ENCODE measurements around the gene NLRP4.

NLRP4 gene
- 0 reads per million in 3 experiments for total RNA-seq

DNA sequence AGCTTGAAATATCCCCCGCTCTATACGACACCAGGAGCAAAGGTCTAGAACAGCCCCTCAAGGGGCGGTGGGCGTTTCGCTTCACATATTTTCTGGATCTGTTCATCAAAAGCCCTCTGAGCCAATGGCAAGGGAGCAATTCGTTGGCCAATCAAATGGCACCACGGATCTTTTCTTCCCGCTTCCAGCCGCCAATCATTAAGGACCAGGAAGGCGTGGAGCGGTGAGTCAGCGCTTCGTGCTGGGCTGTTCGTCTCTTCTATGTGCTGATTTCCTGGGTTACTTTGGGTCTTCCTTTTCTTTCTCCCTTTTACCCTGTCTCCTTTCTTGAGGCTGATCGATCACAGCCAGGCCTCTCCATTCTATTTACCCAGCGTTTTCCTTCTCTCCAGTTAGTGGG is at the start of gene NLRP4:
TSS of gene NLRP4 (plus strand) at position 201 of the 400 bp plus-strand sequence. CDS start 15,541 bp downstream, outside the sequence.
- no peak for DNase-seq

- DNase-seq, result no peak
Observed at GRCh38 chr19:55795021-55795420, 41.3 kb upstream of the NLRP4 start.

DNA sequence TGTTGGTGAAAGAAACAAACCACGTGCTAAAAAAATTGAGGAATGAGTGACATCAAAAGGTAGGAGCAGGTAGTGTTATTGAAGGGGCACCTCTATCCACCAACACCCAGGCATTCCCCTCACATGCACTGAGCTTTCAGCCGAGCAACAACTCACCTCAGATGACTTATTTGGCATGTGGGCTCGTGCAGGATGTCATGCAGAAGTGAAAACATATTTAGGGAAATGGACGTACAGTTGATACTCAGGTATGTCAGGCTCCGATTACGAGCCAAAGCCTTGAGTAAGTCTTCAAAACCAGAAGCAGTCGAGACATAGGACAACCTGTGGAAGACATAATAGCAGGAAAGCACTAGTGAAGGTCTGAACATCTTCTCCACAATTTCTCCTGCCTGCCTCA is 34.9 kb upstream of the NLRP4 start:
- DNase-seq, result no peak

DNA sequence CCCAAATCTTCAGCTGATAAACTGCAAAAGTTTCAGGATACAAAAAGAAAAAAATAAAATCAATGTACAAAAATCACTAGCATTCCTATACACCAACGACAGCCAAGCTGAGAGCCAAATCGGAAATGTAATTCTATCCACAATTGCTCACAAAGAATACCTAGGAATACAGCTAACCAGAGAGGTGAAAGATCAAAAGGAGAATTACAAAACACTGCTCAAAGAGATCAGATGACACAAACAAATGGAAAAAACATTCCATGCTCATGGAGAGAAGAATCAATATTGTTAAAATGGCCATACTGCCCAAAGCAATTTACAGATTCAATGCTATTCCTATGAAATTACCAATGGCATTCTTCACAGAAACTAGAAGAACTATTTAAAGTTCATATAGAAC is 34.1 kb upstream of the NLRP4 start:
- no peak for DNase-seq

DNA sequence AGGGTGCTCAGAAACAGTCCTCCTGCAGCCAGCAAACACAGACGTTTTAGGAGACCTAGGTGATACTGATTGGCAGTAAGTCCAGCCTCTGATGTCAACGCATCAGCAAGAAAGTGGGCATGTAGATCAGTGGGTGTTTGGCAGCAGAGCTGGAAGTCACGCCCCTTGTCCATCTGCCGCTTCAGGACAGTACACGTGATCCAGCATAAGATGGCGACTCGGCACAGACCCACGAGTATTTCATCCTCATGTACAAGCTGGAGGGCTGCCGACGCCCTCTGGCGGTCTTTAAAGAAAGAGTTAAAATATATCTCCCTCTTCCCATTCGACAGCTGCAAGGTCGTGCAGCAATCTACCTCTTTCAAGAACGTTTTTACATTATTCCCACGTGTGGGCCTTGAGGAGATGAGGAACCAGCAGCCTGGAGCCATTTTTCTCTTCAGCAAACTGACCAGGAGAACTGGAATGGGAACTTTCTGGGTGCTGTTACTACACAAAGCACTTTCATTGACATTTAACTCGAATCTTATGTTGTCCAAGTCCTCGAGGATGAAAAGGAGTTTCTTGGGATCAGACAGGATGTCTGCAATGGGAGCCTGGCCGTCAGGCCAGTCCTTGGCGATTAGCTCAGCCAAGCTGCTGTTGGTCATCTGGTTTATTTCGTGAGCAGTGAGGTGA is 26.8 kb upstream of the NLRP4 start:
- DNase-seq, result peak; percentile 7

GRCh38 chr19:55811340-55811739 is 25.0 kb upstream of the NLRP4 start:
- no peak for DNase-seq

DNA sequence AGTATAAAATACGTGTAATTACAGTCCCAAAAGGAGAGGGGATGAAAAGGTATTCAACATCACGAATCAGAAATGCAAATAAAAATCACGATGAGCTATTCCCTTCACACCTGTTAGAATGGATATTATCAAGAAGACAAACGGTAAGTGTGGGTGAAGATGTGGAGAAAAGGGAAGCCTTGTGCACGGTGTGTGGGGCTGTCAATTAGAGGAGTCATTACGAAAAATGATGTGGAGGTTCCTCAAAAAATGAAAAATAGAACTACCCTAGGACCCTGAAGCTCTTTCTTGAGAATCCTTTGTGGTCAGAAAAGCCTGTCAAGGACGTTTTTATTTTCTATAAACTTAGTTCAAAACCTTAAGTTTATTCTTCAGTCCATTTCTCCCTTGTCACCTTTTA is 23.9 kb upstream of the NLRP4 start:
- no peak for DNase-seq

DNA sequence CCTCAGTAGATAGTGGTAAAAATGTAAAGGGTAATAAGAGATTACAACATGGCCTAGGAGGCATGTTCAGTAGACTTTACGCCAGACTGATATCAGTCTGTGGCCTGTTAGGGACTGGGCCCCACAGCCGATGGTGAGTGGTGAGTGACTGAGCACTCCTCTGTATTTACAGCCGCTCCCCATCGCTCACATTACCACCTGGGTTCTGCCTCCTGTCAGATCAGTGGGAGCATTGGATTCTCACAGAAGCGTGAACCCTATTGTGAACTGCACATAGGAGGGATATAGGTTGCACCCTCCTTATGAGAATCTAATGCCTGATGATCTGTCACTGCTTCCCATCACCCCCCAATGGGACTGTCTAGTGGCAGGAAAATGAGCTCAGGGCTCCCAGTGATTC is 22.4 kb upstream of the NLRP4 start:
- DNase-seq, result no peak

GRCh38 chr19:55820037-55820436 is 16.3 kb upstream of the NLRP4 start:
- no peak for DNase-seq

GRCh38 chr19:55830656-55831055 is 5.7 kb upstream of the NLRP4 start:
- no peak for DNase-seq

GRCh38 chr19:55831846-55832245 is 4.5 kb upstream of the NLRP4 start, which contains the start of gene NLRP11:
Gene NLRP11, minus strand, starts transcription at chr19:55831999. Its CDS starts 13,825 bp downstream, at chr19:55818174.
- DNase-seq, result no peak

GRCh38 chr19:55832676-55833075 is 3.7 kb upstream of the NLRP4 start:
- DNase-seq, result no peak

DNA sequence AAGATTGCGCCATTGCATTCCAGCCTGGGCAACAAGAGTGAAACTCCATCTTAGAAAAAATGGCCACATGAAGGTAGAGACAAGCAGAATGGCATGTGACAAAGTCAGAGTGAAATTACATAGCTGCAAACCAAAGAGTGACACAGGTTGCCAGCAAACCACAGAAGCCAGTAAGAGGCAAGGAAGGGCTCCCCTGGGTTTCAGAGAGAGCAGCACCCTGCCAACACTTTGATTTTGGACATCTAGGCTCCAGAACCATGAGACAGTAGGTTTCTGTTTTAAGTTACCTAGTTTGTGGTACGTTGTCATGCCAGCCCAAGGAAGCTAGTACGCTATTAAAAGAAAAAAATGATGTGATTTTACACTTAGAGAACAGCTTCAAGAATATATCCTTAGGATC is 1.9 kb downstream of the NLRP4 start:
- no peak for DNase-seq

DNA sequence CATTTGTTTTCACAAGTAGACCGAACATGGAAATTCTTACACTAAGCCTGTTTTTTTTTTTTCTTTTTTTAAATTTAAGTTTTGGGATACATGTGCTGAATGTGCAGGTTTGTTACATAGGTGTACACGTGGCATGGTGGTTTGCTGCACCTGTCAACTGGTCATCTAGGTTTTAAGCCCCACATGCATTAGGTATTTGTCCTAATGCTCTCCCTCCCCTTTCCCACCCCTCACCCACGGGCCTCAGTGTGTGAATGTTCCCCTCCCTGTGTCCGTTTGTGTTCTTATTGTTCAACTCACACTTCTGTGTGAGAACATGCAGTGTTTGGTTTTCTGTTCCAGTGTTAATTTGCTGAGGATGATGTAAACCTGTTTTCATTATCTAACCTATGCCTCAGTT is 2.6 kb downstream of the NLRP4 start:
- DNase-seq, result no peak

GRCh38 chr19:55855160-55855559 is 18.8 kb downstream of the NLRP4 start:
- no peak for DNase-seq

DNA sequence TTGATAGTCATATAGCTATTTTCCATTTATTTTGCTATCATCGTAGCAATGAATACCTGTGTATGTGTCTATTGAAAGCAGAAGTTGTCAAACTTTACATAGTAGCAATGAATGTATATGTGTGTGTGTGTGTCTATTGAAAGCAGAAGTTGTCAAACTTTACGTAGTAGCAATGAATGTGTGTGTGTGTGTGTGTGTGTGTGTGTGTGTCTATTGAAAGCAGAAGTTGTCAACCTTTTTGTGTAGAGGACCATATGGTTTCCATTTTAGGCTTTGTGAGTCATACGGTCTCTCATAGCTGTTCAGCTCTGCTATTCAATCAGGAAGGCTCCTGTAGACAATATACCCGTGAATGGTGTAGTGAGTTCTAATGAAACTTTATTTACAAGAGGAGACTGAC is 20.8 kb downstream of the NLRP4 start:
- no peak for DNase-seq

DNA sequence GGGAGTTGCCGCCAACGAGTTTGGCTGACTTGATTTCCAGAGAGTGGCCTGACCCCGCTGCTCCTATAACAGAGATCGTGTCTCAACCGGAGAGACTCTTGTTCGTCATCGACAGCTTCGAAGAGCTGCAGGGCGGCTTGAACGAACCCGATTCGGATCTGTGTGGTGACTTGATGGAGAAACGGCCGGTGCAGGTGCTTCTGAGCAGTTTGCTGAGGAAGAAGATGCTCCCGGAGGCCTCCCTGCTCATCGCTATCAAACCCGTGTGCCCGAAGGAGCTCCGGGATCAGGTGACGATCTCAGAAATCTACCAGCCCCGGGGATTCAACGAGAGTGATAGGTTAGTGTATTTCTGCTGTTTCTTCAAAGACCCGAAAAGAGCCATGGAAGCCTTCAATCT is 21.6 kb downstream of the NLRP4 start:
- DNase-seq, result no peak

- DNase-seq, result no peak
Observed at GRCh38 chr19:55858401-55858800, 22.1 kb downstream of the NLRP4 start.

GRCh38 chr19:55858969-55859368 is 22.6 kb downstream of the NLRP4 start:
- DNase-seq, result no peak

- no peak for DNase-seq
Observed at GRCh38 chr19:55866521-55866920, 30.2 kb downstream of the NLRP4 start.

DNA sequence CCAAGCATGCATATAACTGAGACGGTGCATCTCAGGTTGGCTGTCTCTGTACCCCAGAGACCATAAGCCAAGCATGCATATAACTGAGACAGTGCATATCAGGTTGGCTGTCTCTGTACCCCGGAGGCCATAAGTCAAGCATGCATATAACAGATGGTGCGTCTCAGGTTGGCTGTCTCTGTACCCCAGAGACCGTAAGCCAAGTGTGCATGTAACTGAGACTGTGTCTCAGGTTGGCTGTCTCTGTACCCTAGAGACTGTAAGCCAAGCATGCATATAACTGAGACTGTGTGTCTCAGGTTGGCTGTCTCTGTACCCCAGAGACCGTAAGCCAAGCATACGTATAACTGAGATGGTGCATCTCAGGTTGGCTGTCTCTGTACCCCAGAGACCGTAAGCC is 30.8 kb downstream of the NLRP4 start:
- no peak for DNase-seq

DNA sequence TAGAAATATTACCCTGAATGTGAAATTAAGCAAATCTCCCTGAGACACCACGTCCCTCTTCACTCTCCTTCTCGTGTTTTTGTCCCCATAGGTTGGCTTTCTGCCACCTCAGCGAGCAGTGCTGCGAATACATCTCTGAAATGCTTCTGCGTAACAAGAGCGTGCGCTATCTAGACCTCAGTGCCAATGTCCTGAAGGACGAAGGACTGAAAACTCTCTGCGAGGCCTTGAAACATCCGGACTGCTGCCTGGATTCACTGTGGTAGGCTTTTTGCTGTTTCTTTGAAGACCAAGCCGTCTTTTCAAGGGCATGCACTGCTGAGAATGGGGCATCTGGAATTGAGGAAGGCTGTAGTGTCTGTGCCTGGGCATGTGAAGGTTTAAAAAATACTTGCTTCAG is 34.4 kb downstream of the NLRP4 start:
- no peak for DNase-seq

- no peak for DNase-seq
Observed at GRCh38 chr19:55877211-55877610, 40.9 kb downstream of the NLRP4 start.

- DNase-seq, result no peak
Observed at GRCh38 chr19:55882626-55883025, 46.3 kb downstream of the NLRP4 start.

DNA sequence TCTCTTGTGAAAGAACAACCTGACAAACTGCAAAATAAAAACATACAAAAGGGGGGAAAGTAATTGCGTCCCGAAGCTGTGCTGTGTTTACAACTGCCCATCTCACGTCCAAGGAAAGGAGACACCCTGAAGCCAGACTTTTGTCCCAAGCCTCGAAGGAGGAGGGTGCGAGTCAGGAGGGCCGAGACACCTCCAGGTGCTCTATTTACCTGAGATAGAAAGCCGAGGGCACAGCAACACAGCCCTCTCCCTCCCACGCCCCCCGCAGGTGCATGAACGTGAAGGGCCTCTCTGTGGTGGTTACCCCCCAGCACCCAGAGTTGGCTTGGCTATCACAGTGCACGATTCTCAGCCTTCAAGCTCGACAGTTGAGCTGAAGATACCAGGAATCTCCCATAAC is 62.6 kb downstream of the NLRP4 start:
- no peak for DNase-seq
